ENCODE data around the gene WFIKKN1. TPM values are rescaled to one million over a fixed set of nuclear protein-coding genes. Genes with fewer than 3 reads are reported as not detected.
A peak's percentile ranks its signal among the peaks of the same experiment; 100 is the strongest.

Gene WFIKKN1
- total and polyA plus RNA-seq, 2 of the 4 experiments (the other 2 are of a cell fraction): 0.10 TPM; not detected in 1

DNA sequence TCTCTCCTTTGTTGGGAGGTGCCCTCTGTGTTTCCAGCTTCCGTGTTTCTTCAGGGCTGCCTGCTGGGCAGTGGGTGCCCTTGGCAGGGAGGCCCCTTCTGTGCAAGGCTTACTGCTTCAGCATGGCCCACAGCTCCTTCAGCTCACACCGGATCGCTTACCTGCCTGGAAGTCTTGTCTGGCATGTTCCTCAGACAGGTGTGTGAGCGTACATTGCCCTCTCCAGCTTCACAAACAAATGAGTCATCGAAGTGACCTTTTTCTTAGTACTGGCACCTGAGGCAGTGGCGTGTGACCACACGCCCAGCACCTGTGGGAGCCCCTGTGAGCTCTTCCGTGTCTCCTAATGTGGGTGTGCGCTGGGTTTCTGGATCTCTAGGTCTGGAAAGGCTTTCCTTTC is 37.4 kb upstream of the WFIKKN1 start:
- peak overlapping the region; percentile 5 for H2AK9ac ChIP-seq (replicated peaks; ENCODE audit: low read depth, low read length, poor library complexity)
- H3K4me2 ChIP-seq (ENCODE audit: low read depth, low read length): no peak overlapping the region
- TF ChIP-seq, protein P1, sequence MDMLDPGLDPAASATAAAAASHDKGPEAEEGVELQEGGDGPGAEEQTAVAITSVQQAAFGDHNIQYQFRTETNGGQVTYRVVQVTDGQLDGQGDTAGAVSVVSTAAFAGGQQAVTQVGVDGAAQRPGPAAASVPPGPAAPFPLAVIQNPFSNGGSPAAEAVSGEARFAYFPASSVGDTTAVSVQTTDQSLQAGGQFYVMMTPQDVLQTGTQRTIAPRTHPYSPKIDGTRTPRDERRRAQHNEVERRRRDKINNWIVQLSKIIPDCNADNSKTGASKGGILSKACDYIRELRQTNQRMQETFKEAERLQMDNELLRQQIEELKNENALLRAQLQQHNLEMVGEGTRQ (IDR thresholded peaks at IDR 0.05; ENCODE audit: low read depth, low read length): no peak
- TF ChIP-seq CHD1 (IDR thresholded peaks at IDR 0.05; ENCODE audit: low read depth, low read length) (no peak), MAFK (IDR thresholded peaks at IDR 0.05; ENCODE audit: low read depth, low read length) (no peak), NFE2L2 (IDR thresholded peaks at IDR 0.05; ENCODE audit: low read depth, low read length) (no peak), SMC3 (IDR thresholded peaks at IDR 0.05; ENCODE audit: low read depth, low read length) (no peak), FOS (IDR thresholded peaks at IDR 0.05; ENCODE audit: low read depth, low read length) (no peak), POLR2A (IDR thresholded peaks at IDR 0.05; ENCODE audit: low read depth, low read length) (no peak), RFX5 (IDR thresholded peaks at IDR 0.05; ENCODE audit: low read depth, low read length) (no peak), MAZ (IDR thresholded peaks at IDR 0.05; ENCODE audit: borderline replicate concordance, low read depth, low read length) (no peak), RCOR1 (IDR thresholded peaks at IDR 0.05; ENCODE audit: insufficient replicate concordance, low read length) (no peak), RAD21 (IDR thresholded peaks at IDR 0.05; ENCODE audit: low read length) (no peak), MXI1 (IDR thresholded peaks at IDR 0.05; ENCODE audit: borderline replicate concordance, low read depth, low read length) (no peak), CEBPB (IDR thresholded peaks at IDR 0.05; ENCODE audit: low read depth, low read length) (no peak), BHLHE40 (IDR thresholded peaks at IDR 0.05; ENCODE audit: low read depth, low read length) (no peak)
- TF ChIP-seq, protein P2, sequence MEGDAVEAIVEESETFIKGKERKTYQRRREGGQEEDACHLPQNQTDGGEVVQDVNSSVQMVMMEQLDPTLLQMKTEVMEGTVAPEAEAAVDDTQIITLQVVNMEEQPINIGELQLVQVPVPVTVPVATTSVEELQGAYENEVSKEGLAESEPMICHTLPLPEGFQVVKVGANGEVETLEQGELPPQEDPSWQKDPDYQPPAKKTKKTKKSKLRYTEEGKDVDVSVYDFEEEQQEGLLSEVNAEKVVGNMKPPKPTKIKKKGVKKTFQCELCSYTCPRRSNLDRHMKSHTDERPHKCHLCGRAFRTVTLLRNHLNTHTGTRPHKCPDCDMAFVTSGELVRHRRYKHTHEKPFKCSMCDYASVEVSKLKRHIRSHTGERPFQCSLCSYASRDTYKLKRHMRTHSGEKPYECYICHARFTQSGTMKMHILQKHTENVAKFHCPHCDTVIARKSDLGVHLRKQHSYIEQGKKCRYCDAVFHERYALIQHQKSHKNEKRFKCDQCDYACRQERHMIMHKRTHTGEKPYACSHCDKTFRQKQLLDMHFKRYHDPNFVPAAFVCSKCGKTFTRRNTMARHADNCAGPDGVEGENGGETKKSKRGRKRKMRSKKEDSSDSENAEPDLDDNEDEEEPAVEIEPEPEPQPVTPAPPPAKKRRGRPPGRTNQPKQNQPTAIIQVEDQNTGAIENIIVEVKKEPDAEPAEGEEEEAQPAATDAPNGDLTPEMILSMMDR (conservative IDR thresholded peaks at IDR 0.05; ENCODE audit: low read depth, low read length): no peak
- TF ChIP-seq, protein P3, sequence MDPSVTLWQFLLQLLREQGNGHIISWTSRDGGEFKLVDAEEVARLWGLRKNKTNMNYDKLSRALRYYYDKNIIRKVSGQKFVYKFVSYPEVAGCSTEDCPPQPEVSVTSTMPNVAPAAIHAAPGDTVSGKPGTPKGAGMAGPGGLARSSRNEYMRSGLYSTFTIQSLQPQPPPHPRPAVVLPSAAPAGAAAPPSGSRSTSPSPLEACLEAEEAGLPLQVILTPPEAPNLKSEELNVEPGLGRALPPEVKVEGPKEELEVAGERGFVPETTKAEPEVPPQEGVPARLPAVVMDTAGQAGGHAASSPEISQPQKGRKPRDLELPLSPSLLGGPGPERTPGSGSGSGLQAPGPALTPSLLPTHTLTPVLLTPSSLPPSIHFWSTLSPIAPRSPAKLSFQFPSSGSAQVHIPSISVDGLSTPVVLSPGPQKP (IDR thresholded peaks at IDR 0.05; ENCODE audit: borderline replicate concordance, low read depth, low read length): no peak
- H3K9me1 ChIP-seq (ENCODE audit: insufficient read depth, low read length): peaks cover 12% of the 10 kb centered on the region; the same call in 1 of the 2 replicates
- H3K27ac ChIP-seq (ENCODE audit: insufficient read depth, low read length): no peak overlapping the region
- intact Hi-C loops (cut with micrococcal nuclease) (no loop called here), dilution Hi-C loops (cut with HindIII; ENCODE audit: low sequenced_read_pairs, unreplicated experiment) (no loop called here), in situ Hi-C loops (cut with MboI; ENCODE audit: low sequenced_read_pairs) (no loop called here)
- ChIA-PET CTCF (no interaction called here), POLR2A (ENCODE audit: unreplicated experiment) (no interaction called here)
- no peak overlapping the region for H2BK5ac ChIP-seq (ENCODE audit: low read depth, low read length, poor library complexity, severe bottlenecking)
- H3K56ac ChIP-seq (ENCODE audit: extremely low read depth, insufficient read depth, low read length): no peak overlapping the region
- no TSS peak for BruUV-seq (replicated peaks)
- no peak overlapping the region for H3K14ac ChIP-seq (replicated peaks; ENCODE audit: low read depth, low read length)
- peaks cover 5% of the 10 kb centered on the region; the same call in 1 of the 2 replicates for H3K36me3 ChIP-seq (ENCODE audit: control insufficient read depth, insufficient read depth, low read length)
- H3K23ac ChIP-seq (ENCODE audit: low read depth, low read length): no peak overlapping the region
- H4K5ac ChIP-seq (ENCODE audit: low read depth, low read length): no peak overlapping the region
- no peaks in the 10 kb centered on the region for H3K9me3 ChIP-seq (ENCODE audit: control insufficient read depth, insufficient read depth, low read length)
- peaks cover 26 to 76% of the 10 kb centered on the region in 2 experiments; a peak in 3 of 4 replicates for H3K79me1 ChIP-seq (ENCODE audit: low read depth in 1 of 2, low read length in 2 of 2)
- no peak overlapping the region for H3K18ac ChIP-seq (ENCODE audit: low read depth, low read length)
- no peak overlapping the region for H2AK5ac ChIP-seq (ENCODE audit: low read depth, low read length)
- no peak overlapping the region for H3K4ac ChIP-seq (ENCODE audit: low read depth, low read length)
- H4K91ac ChIP-seq (ENCODE audit: insufficient read depth, low read depth, low read length): no peak overlapping the region
- ATAC-seq (ENCODE audit: low read depth) (no peak), DNase-seq (no peak)
- H4K8ac ChIP-seq (ENCODE audit: low read depth in 2 of 2, low read length in 2 of 2): no peak overlapping the region
- peaks cover 60% of the 10 kb centered on the region for H4K20me1 ChIP-seq (ENCODE audit: insufficient read depth, low read length)
- H3K27me3 ChIP-seq (ENCODE audit: control insufficient read depth, insufficient read depth, low read length): no peaks in the 10 kb centered on the region
- H2AFZ ChIP-seq (replicated peaks; ENCODE audit: low read length, poor library complexity): peak overlapping the region; percentile 23
- 100% methylated on average over 4 of the region's 9 CpGs; no CpG with 5 or more reads in 1 of the 2 experiments for WGBS, 2 experiments (ENCODE audit: extremely low coverage in 2 of 2, insufficient read length in 1 of 2)
- H3K9ac ChIP-seq (ENCODE audit: low read depth, low read length): no peak overlapping the region
- peaks cover 7% of the 10 kb centered on the region; the same call in 1 of the 2 replicates for H3K4me1 ChIP-seq (ENCODE audit: control insufficient read depth, insufficient read depth, low read length)
- no peak overlapping the region for H2BK120ac ChIP-seq (ENCODE audit: low read depth, low read length)
- no peak overlapping the region for H3K4me3 ChIP-seq (ENCODE audit: insufficient read depth, low read depth, low read length)
- H2BK15ac ChIP-seq (ENCODE audit: low read depth, low read length): no peak overlapping the region
- no peak overlapping the region for H2BK20ac ChIP-seq (ENCODE audit: low read depth, low read length)
